ENCODE results near the gene L3MBTL4. TPM values are rescaled to one million over a fixed set of nuclear protein-coding genes. Genes with fewer than 3 reads are reported as not detected.

Gene L3MBTL4
- total RNA-seq, 1 experiment from 2014 or later, result not detected

DNA sequence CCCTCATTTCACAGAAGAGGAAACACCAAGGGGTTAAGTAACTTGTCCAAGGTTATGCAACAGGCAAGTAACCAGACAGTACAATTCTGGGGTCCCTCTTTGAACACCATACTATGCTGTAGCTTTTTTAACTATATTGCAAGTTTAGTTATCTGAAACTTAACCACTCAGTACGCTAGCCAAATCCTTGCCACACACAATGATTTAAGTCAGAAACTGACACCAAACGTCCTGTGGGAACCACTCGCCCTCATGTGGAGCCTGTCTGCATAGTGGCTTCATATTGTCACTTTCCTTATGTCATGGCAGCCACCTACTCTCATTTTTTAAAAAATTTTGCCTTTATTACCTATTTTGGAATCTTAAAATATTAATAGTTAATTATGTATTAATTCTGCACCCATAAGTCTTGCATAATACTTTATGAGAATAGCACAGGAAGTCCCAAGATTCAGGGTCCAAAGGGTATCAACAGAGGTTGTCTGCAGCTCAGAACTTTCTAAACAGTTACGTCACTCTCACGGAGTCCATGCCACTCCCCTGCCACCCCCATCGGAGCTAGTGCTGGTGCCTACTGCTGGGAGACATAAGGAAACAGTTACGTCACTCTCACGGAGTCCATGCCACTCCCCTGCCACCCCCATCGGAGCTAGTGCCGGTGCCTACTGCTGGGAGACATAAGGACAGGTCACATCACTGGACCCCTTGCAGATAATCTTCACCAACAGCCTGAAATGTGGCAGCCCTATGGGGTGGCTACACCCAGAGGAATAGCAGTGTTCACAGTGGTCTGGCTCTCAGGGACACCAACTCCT, 99.0 kb downstream of the L3MBTL4 start:
- Histone ChIP-seq H2AFZ (ENCODE audit: low read depth, low read length, poor library complexity, severe bottlenecking) (no peak overlapping the region), H3K4me3 (replicated peaks in 1 of 2; ENCODE audit: low read depth in 1 of 2, low read length in 2 of 2) (no peak overlapping the region), H3K27ac (ENCODE audit: low read depth, low read length) (no peak overlapping the region), H3K4me2 (ENCODE audit: low read length) (no peak overlapping the region), H3K27me3 (ENCODE audit: insufficient read depth, low read length) (no peaks in the 10 kb centered on the region), H3K9me2 (ENCODE audit: insufficient read depth) (no peaks in the 10 kb centered on the region), H4K20me1 (ENCODE audit: insufficient read depth) (no peaks in the 10 kb centered on the region), H3K36me3 (ENCODE audit: control insufficient read depth in 1 of 2, insufficient read depth in 2 of 2, low read length in 2 of 2) (no peaks in the 10 kb centered on the region), H3K4me1 (ENCODE audit: control insufficient read depth in 1 of 2, insufficient read depth in 2 of 2, low read length in 2 of 2) (no peaks in the 10 kb centered on the region), H3K79me2 (ENCODE audit: insufficient read depth, low read length) (no peaks in the 10 kb centered on the region), H3K9me3 (ENCODE audit: control insufficient read depth in 1 of 2, insufficient read depth in 1 of 2, low read depth in 1 of 2, low read length in 2 of 2) (peaks cover 13 to 14% of the 10 kb centered on the region in 2 experiments; a peak in 2 of 4 replicates), H3K9ac (ENCODE audit: low read length) (no peak overlapping the region)
- ATAC-seq (no peak), DNase-seq (ENCODE audit: low read depth, low spot score) (no peak)
- CTCF ChIA-PET, result no interaction called here
- intact Hi-C loops (cut with micrococcal nuclease), result no loop called here
- RAD21 ChIA-PET (ENCODE audit: low non-redundant PET in 1 of 2, low total read pairs in 2 of 2, uncharacterized antibody in 2 of 2, unreplicated experiment in 2 of 2), result no interaction called here
- TF ChIP-seq SP1 (IDR thresholded peaks at IDR 0.05; ENCODE audit: low read depth) (no peak), RAD21 (IDR thresholded peaks at IDR 0.05; ENCODE audit: low read depth) (no peak), MAX (IDR thresholded peaks at IDR 0.05) (no peak), POLR2AphosphoS5 (IDR thresholded peaks at IDR 0.05; ENCODE audit: low read depth, low read length) (no peak), SIN3A (IDR thresholded peaks at IDR 0.05; ENCODE audit: low read depth) (no peak), CTCF (IDR thresholded peaks at IDR 0.05 in 2 of 3, conservative IDR thresholded peaks at IDR 0.05 in 1 of 3; ENCODE audit: borderline replicate concordance in 1 of 3, insufficient read depth in 1 of 3, low read depth in 2 of 3, low read length in 2 of 3) (no peak), EZH2phosphoT487 (IDR thresholded peaks at IDR 0.05; ENCODE audit: borderline replicate concordance) (no peak), CBX3 (IDR thresholded peaks at IDR 0.05; ENCODE audit: low read depth) (no peak), SRF (IDR thresholded peaks at IDR 0.05; ENCODE audit: low read depth) (no peak), ZNF274 (IDR thresholded peaks at IDR 0.05; ENCODE audit: low read depth, low read length) (no peak), POLR2A (IDR thresholded peaks at IDR 0.05; ENCODE audit: borderline replicate concordance, extremely low read depth, insufficient read depth, insufficient read length) (no peak), ELF1 (IDR thresholded peaks at IDR 0.05; ENCODE audit: borderline replicate concordance, low read depth) (no peak), EZH2 (IDR thresholded peaks at IDR 0.05) (no peak), JUND (IDR thresholded peaks at IDR 0.05) (no peak), ZFX (IDR thresholded peaks at IDR 0.05) (no peak), FOSL1 (IDR thresholded peaks at IDR 0.05; ENCODE audit: low read depth) (no peak), ZBTB33 (IDR thresholded peaks at IDR 0.05; ENCODE audit: extremely low read depth, insufficient replicate concordance, low read length) (no peak)
- TF ChIP-seq, protein P1, sequence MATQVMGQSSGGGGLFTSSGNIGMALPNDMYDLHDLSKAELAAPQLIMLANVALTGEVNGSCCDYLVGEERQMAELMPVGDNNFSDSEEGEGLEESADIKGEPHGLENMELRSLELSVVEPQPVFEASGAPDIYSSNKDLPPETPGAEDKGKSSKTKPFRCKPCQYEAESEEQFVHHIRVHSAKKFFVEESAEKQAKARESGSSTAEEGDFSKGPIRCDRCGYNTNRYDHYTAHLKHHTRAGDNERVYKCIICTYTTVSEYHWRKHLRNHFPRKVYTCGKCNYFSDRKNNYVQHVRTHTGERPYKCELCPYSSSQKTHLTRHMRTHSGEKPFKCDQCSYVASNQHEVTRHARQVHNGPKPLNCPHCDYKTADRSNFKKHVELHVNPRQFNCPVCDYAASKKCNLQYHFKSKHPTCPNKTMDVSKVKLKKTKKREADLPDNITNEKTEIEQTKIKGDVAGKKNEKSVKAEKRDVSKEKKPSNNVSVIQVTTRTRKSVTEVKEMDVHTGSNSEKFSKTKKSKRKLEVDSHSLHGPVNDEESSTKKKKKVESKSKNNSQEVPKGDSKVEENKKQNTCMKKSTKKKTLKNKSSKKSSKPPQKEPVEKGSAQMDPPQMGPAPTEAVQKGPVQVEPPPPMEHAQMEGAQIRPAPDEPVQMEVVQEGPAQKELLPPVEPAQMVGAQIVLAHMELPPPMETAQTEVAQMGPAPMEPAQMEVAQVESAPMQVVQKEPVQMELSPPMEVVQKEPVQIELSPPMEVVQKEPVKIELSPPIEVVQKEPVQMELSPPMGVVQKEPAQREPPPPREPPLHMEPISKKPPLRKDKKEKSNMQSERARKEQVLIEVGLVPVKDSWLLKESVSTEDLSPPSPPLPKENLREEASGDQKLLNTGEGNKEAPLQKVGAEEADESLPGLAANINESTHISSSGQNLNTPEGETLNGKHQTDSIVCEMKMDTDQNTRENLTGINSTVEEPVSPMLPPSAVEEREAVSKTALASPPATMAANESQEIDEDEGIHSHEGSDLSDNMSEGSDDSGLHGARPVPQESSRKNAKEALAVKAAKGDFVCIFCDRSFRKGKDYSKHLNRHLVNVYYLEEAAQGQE (IDR thresholded peaks at IDR 0.05; ENCODE audit: low read depth), result no peak
- POLR2A ChIA-PET, result no interaction called here
- BruUV-seq (replicated peaks), result no TSS peak
